Measurements from ENCODE around the gene ZNF728.
"Not testable (repeated sequence)": the region's sequence is repeated elsewhere in the genome, so short reads cannot be mapped to it uniquely, and the experiment has no call there.

ZNF728 gene

DNA sequence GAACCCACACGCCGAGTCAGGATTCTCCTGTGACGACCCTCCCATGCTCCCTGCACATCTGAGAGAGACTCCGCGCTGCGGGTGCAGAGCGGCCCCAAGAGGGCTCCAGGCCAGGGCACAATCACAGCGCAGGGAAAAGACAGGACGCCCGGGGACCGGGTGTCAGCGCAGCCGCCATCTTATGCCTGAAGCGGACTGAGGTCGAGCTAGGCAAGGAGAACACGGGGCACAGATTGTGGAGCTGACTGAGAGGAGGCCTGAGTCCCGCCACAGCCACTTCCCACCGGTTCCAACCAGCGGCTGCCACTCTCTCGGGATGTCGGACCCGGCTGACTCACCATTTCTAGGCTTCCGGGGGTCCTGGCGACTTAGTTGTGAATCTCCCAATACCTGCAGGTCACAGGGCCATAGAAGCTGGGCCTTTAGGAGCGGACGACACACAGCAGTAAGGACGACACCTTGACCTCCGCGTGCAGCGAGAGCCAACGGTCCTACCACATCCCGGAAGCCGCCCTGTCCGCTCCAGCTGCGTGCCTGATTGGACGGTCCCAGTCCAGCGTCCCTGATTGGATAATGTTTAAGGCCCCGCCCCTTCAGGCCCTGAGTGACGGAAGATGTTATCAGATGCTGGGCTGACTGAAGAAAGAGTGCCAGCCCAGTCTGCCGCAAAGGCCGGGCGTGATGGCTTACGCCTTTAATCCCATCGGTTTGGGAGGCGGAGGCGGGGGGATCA, at the start of gene ZNF728:
Gene ZNF728 (minus strand): TSS at position 487 of the 733 bp plus-strand sequence. CDS start 146 bp downstream, at position 341.
- no peak for DNase-seq

DNA sequence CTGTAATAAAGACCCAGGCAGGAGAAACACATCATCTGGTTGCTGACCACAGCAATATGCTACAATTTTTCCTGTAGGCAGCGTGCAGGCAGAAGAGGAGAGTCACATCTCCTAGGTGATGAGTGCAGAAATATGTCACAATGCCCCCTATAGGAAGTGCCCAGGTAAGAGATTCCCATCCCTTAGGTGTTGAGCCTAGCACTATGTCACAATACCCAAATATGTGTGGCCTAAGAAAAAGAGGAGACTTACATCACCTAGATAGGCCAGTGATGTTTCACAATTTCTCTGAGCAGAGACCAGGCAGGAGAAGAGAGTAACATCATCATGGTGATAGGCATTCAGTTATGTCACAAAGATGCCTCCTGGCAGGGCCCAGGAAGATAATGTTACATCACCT, 49.4 kb upstream of the ZNF728 start:
- no peak for DNase-seq

DNA sequence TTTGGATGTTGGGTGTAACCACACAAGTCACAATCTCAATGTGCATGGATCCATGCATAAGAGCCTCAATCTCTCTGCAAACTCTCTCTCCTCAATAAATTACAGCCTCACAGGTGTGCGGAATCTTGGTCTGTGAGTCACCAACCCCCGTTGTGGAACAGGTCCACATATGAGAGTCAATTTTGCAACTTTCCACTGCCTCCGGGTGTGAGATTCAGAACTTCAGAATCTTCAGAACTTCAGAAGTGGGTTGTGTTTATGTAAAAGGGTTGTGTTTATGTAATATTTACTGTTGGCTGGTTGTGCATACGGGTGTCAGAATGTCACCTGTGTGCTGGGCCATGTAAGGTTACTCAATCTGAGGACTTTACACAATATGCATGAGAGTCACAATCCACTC, 46.3 kb upstream of the ZNF728 start:
- no peak for DNase-seq

DNA sequence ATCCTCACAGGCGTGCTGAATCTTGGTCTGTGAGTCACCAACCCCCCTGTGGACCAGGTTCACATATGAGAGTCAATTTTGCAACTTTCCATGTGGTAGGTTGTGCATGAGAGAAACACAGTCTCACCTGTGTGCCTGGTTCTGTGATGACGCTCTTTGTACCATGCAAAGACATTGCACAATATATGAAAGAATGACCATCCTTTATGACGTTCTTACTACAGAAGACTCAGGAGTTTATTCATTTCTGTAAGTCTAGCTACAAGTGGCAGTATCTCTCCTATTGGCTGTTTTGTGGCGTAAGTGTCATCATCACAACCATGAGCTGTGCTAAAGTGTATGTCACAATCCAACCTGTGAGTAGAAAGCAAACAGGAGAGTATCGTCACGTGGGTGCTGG, 43.8 kb upstream of the ZNF728 start:
- DNase-seq, result no peak

DNA sequence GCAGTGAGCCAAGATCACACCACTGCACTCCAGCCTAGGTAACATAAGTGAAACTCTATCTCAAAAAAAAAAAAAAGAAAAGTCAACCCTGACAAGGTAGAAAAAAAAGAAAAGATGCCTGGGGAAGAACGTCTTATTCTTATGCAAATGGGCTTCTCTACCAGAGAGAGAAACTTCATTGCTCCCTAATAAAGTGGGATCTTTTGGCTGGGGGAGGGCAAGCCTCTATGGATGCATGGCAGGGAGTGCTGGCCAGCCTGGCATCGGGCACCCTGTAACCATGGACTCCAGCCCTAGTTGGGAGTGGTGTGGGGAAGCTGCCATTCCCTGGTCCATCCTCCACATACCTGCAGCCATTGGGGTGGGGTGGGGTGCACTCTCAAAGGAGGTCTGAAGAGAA, 30.7 kb upstream of the ZNF728 start:
- no peak for DNase-seq

DNA sequence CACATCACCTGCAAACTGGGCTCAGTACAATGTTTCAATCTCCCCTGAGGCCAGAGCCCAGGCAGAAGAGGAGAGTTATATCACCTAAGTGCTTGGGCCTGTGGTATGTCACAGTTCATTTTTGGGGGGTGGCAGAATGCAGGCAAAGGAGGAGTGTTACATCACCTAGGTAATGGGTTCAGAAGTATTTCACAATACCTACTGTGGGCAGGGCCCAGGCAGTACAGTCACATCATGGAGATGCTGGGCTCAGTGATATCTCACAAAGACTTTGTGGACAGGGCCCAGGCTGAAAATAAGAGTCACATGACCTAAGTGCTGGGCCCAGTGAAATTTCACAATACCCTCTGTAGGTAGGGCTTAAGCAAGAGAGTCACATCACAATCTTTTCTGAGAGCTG, 12.7 kb upstream of the ZNF728 start:
- no peak for DNase-seq

DNA sequence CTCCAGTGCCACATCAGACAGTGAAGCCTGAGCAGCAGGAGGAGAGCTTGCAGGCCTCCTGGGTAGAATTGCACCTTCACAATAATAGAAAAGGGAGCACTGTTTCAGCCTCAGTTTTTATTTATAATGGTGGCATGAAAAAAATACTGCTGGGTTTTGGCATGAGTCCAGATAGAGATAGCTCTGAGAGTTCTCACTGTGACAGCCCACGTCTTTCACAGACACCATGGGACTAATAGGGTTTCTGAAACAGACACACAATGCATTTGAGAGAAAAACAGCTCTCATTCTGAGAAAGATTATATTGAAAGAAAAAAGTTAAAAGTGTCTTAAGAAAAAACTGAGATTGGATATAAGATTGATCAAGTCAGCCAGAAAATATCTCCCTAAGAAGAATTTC, 8.0 kb downstream of the ZNF728 start:
- DNase-seq, result not testable (repeated sequence)

DNA sequence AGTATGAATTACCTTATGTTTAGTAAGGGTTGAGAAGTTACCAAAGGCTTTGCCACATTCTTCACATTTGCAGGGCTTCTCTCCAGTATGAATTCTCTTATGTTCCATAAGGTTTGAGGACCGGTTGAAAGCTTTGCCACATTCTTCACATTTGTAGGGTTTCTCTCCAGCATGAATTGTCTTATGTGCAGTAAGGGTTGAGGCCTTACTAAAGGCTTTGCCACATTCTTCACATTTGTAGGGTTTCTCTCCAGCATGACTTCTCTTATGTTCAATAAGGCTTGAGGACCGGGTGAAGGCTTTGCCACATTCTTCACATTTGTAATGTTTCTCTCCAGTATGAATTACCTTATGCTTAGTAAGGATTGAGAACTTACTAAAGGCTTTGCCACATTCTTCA, 26.7 kb downstream of the ZNF728 start:
- DNase-seq, result no peak

DNA sequence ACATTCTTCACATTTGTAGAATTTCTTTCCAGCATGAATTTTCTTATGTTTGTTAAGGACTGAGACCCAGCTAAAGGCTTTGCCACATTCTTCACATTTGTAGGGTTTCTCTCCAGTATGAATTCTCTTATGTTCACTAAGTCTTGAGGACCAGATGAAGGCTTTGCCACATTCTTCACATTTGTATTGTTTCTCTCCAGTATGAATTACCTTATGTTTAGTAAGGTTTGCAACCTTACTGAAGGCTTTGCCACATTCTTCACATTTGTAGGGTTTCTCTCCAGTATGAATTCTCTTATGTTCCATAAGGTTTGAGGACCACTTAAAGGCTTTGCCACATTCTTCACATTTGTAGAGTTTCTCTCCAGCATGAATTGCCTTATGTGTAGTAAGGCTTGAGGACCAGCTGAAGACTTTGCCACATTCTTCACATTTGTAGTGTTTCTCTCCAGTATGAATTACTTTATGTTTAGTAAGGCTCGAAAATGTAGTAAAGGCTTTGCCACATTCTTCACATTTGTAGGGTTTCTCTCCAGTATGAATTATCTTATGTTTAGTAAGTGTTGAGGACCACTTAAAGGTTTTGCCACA, 27.3 kb downstream of the ZNF728 start:
- DNase-seq, result not testable (repeated sequence)

DNA sequence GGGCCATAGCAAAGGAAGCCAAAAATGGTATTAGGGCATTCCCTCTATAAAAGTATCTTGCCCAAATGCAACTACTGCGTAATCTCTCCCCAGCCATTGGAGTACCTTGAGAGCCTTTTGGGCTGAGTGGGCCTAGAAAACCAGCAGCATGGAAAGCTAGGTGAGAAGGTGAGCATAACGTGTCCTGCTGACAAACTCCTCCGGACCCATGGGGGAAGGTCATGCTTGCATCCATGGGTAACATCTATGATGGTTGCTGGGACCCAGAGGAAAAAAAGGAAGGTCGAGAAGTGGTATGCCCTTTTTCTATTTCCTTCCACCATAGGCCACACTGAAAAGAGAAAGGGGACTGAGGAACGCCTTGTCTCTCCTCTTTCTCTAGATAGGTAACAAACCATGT, 57.4 kb downstream of the ZNF728 start:
- no peak for DNase-seq

DNA sequence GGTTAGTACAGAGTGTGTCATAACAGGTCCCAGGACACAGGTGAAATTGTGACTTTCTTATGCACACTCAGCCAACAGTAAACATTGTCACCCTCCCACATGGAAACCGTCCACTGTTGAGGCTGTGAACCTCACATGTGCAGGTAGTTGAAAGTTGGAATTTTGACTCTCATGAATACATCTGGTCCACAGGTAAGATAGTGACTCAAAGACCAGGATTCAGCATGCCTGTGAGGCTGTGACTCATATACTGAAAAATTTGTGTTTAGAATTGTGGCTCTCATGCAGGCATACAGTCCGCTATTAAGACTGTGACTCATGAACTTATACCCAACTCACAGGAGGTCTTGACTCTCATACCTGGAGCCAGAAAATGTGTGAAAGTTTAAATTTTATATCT, 67.8 kb downstream of the ZNF728 start:
- no peak for DNase-seq

DNA sequence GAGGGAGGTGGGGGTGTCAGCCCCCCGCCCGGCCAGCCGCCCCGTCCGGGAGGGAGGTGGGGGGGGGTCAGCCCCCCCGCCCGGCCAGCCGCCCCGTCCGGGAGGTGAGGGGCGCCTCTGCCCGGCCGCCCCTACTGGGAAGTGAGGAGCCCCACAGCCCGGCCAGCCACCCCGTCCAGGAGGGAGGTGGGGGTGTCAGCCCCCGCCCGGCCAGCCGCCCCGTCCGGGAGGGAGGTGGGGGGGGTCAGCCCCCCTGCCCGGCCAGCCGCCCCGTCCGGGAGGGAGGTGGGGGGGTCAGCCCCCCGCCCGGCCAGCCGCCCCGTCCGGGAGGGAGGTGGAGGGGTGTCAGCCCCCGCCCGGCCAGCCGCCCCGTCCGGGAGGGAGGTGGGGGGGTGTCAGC, 75.4 kb downstream of the ZNF728 start:
- DNase-seq, result not testable (repeated sequence)

DNA sequence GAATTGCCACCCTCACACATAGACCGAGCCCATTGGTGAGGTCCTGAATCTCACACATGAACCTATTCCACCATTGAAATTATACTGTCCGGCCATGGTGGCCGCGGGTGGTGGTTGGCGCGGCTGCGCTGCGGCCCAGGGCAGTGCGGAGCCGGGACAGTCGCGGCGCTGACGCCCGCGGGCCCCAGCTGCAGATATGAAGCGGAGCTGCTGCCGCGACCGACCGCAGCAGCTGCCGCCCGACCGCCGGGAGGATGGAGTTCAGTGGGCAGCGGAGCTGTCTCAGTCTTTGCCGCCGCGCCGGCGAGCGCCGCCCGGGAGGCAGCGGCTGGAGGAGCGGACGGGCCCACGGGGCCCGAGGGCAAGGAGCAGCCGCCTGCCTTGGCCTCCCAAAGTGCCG, 77.8 kb downstream of the ZNF728 start:
- not testable (repeated sequence) for DNase-seq
